PC-9 (cell line): Measurements from ENCODE around the gene PLCG2. TPM values are rescaled to one million over a fixed set of nuclear protein-coding genes. Genes with fewer than 3 reads are reported as not detected.

ENCODE experiments used
- BruUV-seq: library from RNA; stranded (reverse); fragments of 400-500 nt; replicated peaks from 2 replicates; lab custom pipeline; 2021; lab: Mats Ljungman, UMichigan
- CTCF ChIA-PET: fragments of 300-600 bp; sonication (Branson Sonifier 250); formaldehyde crosslinking; loops from one replicate; lab custom pipeline; 2022; ENCODE audit warnings: antibody characterized with exemption; lab: Charles Lee
- POLR2A ChIA-PET: fragments of 300-600 bp; sonication (Branson Sonifier 250); formaldehyde crosslinking; loops from one replicate; lab custom pipeline; 2022; ENCODE audit warnings: antibody characterized with exemption; ENCODE audit not compliant: unreplicated experiment; lab: Charles Lee
- DNase-seq, 2 experiments: peaks; one replicate each; pipeline versions ENCODE4 v3.0.0 to v3.0.0-alpha.2; 2015 to 2022; ENCODE audit warnings: mixed read lengths in 1 of 2
- H2AFZ ChIP-seq: fragments of 200-600 bp; sonication (generic); 2 replicates; pipeline ENCODE4 v1.8.1; 2017; ENCODE audit warnings: antibody characterized with exemption
- H3F3A ChIP-seq: fragments of 200-600 bp; sonication (generic); 2 replicates; pipeline ENCODE4 v1.8.1; 2017; ENCODE audit warnings: antibody characterized with exemption, mild to moderate bottlenecking, low read depth; ENCODE audit not compliant: insufficient read depth
- H3K27ac ChIP-seq: fragments of 200-600 bp; sonication (generic); 2 replicates; pipeline ENCODE4 v1.6.1; 2016; ENCODE audit warnings: mixed run types
- H3K27me3 ChIP-seq: fragments of 200-600 bp; sonication (generic); 2 replicates; pipeline ENCODE4 v1.6.1; 2016; ENCODE audit warnings: low read depth, mixed run types; ENCODE audit not compliant: insufficient read depth
- H3K36me3 ChIP-seq: fragments of 200-600 bp; sonication (generic); 2 replicates; pipeline ENCODE4 v1.6.1; 2016; ENCODE audit warnings: low read depth, mixed run types
- H3K4me1 ChIP-seq: fragments of 200-600 bp; sonication (generic); replicated peaks from 2 replicates; pipeline ENCODE4 v1.6.1; 2016; ENCODE audit warnings: mixed run types; ENCODE audit not compliant: insufficient read depth
- H3K4me2 ChIP-seq: fragments of 200-600 bp; sonication (generic); 2 replicates; pipeline ENCODE4 v1.6.1; 2017; ENCODE audit warnings: mixed run types
- H3K4me3 ChIP-seq: fragments of 200-600 bp; sonication (generic); 2 replicates; pipeline ENCODE4 v1.6.1; 2016; ENCODE audit warnings: mixed run types
- H3K79me2 ChIP-seq: fragments of 200-600 bp; sonication (generic); 2 replicates; pipeline ENCODE4 v1.6.1; 2017; ENCODE audit warnings: low read depth, mixed run types
- H3K9me2 ChIP-seq: fragments of 200-600 bp; sonication (generic); 2 replicates; pipeline ENCODE4 v1.8.1; 2017; ENCODE audit warnings: mild to moderate bottlenecking; ENCODE audit not compliant: insufficient read depth
- H3K9me3 ChIP-seq: fragments of 200-600 bp; sonication (generic); 2 replicates; pipeline ENCODE4 v1.8.1; 2016; ENCODE audit warnings: low read depth; ENCODE audit not compliant: insufficient read depth
- H4K20me1 ChIP-seq: fragments of 200-600 bp; sonication (generic); 2 replicates; pipeline ENCODE4 v1.8.1; 2017; ENCODE audit not compliant: insufficient read depth
- CTCF ChIP-seq: fragments of 200-600 bp; sonication (generic); conservative IDR thresholded peaks from 2 replicates; pipeline ENCODE4 v1.6.1; 2017; ENCODE audit warnings: mixed run types, antibody characterized with exemption, mild to moderate bottlenecking, moderate library complexity
- EZH2 ChIP-seq: fragments of 200-600 bp; sonication (generic); IDR thresholded peaks from 2 replicates; pipeline ENCODE4 v1.8.0; 2017; ENCODE audit warnings: antibody characterized with exemption, low read depth
- intact Hi-C: fragments of 100-400 bp; cut with micrococcal nuclease; formaldehyde crosslinking; loops from one replicate; pipeline ENCODE4 v1.10.0; 2022; ENCODE audit not compliant: unreplicated experiment
- total RNA-seq: library from RNA; stranded (reverse); gene quantifications from 2 replicates; pipeline ENCODE4 v1.2.3, GENCODE V29; 2021

Gene PLCG2
- total RNA-seq, 1 experiment from 2014 or later = 10.8 TPM

- no peaks in the 10 kb centered on the region for H3K9me3 ChIP-seq
- H3K36me3 ChIP-seq = no peaks in the 10 kb centered on the region
- H3F3A ChIP-seq = no peaks in the 10 kb centered on the region
- POLR2A ChIA-PET = no interaction called here
- DNase-seq = no peak
- no peaks in the 10 kb centered on the region for H3K79me2 ChIP-seq
- no peaks in the 10 kb centered on the region for H3K4me1 ChIP-seq
- intact Hi-C loops = no loop called here
- CTCF ChIA-PET = no interaction called here
- H3K4me3 ChIP-seq = no peak overlapping the region
- H3K4me2 ChIP-seq = no peak overlapping the region
- no TSS peak for BruUV-seq
- no peaks in the 10 kb centered on the region for H3K9me2 ChIP-seq
- no peaks in the 10 kb centered on the region for H3K27me3 ChIP-seq
- H4K20me1 ChIP-seq = no peaks in the 10 kb centered on the region
- H2AFZ ChIP-seq = no peak overlapping the region
- no peak overlapping the region for H3K27ac ChIP-seq
- TF ChIP-seq EZH2 (no peak), CTCF (no peak)
Measured at GRCh38 chr16:81830845-81831540, 51.9 kb downstream of the PLCG2 start.

DNA sequence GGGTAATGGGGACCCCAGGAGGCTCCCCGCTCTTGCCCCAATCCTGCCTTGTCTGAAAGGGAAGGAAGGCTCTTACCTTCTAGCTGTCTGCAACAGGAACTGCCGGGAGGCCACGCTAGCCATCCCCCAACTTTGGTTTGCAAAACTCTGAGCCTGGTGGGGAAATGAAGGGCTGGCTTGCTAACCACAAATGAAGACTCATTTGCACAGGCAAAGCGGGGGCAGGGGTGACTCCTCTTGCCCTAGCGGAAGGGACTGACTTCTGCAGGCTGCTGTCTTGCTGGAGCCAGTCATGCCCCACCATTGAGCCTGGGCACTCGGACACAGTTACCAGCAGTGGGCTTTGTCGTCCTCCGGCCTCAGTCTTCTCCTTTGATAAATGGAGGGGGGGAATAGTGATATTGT, 52.6 kb downstream of the PLCG2 start:
- intact Hi-C loops = no loop called here
- POLR2A ChIA-PET = no interaction called here
- Histone ChIP-seq H4K20me1 (no peaks in the 10 kb centered on the region), H3K27ac (no peak overlapping the region), H3K9me3 (no peaks in the 10 kb centered on the region), H3K4me2 (no peak overlapping the region), H3K4me1 (no peaks in the 10 kb centered on the region; the same call in 1 of the 2 replicates), H3K79me2 (no peaks in the 10 kb centered on the region), H3F3A (no peaks in the 10 kb centered on the region), H2AFZ (no peak overlapping the region), H3K36me3 (no peaks in the 10 kb centered on the region), H3K4me3 (no peak overlapping the region), H3K9me2 (no peaks in the 10 kb centered on the region), H3K27me3 (no peaks in the 10 kb centered on the region)
- no TSS peak for BruUV-seq
- no peak for DNase-seq
- CTCF ChIA-PET = no interaction called here
- TF ChIP-seq EZH2 (no peak), CTCF (no peak)

- Histone ChIP-seq H3F3A (no peaks in the 10 kb centered on the region), H3K36me3 (no peaks in the 10 kb centered on the region), H3K9me3 (no peaks in the 10 kb centered on the region), H4K20me1 (no peaks in the 10 kb centered on the region), H3K4me2 (no peak overlapping the region), H2AFZ (no peak overlapping the region), H3K27me3 (no peaks in the 10 kb centered on the region), H3K79me2 (no peaks in the 10 kb centered on the region), H3K4me1 (no peaks in the 10 kb centered on the region; the same call in 1 of the 2 replicates), H3K9me2 (no peaks in the 10 kb centered on the region), H3K27ac (no peak overlapping the region), H3K4me3 (no peak overlapping the region)
- no peak for DNase-seq
- no TSS peak for BruUV-seq
- intact Hi-C loops = no loop called here
- ChIA-PET POLR2A (no interaction called here), CTCF (interaction anchor here (0.7 kb wide), 1 partner anchor 28 kb away, joined by 5 read pairs; no protein-coding TSS in a partner anchor)
- TF ChIP-seq EZH2 (no peak), CTCF (no peak)
Measured at GRCh38 chr16:81832801-81833547, 53.9 kb downstream of the PLCG2 start.
